ENCODE results near the gene C22orf15.

The C22orf15 gene

GRCh38 chr22:23742505-23743264 is 20.1 kb upstream of the C22orf15 start:
- DNase-seq (ENCODE audit: insufficient read length, low spot score) (no peak), FAIRE-seq (no peak)
- no peak for TF ChIP-seq POLR2A (IDR thresholded peaks at IDR 0.05; ENCODE audit: low read depth, low read length)

GRCh38 chr22:23743303-23743705 is 19.5 kb upstream of the C22orf15 start:
- TF ChIP-seq POLR2A (IDR thresholded peaks at IDR 0.05; ENCODE audit: low read depth, low read length), result no peak
- DNase-seq (ENCODE audit: insufficient read length, low spot score), result no peak
- FAIRE-seq, result no peak

- DNase-seq (ENCODE audit: insufficient read length, low spot score) (no peak), FAIRE-seq (no peak)
- no peak for TF ChIP-seq POLR2A (IDR thresholded peaks at IDR 0.05; ENCODE audit: low read depth, low read length)
Observed at GRCh38 chr22:23744001-23744400, 18.8 kb upstream of the C22orf15 start.

- TF ChIP-seq POLR2A (IDR thresholded peaks at IDR 0.05; ENCODE audit: low read depth, low read length), result no peak
- FAIRE-seq (no peak), DNase-seq (ENCODE audit: insufficient read length, low spot score) (no peak)
Observed at GRCh38 chr22:23744485-23744884, 18.3 kb upstream of the C22orf15 start.

GRCh38 chr22:23745791-23746190 is 17.0 kb upstream of the C22orf15 start:
- no peak for DNase-seq (ENCODE audit: insufficient read length, low spot score)
- TF ChIP-seq POLR2A (IDR thresholded peaks at IDR 0.05; ENCODE audit: low read depth, low read length), result no peak
- FAIRE-seq, result no peak

GRCh38 chr22:23749841-23750301 is 12.9 kb upstream of the C22orf15 start:
- no peak for TF ChIP-seq POLR2A (IDR thresholded peaks at IDR 0.05; ENCODE audit: low read depth, low read length)
- no peak for DNase-seq (ENCODE audit: insufficient read length, low spot score)
- no peak for FAIRE-seq

GRCh38 chr22:23750367-23750713 is 12.4 kb upstream of the C22orf15 start:
- no peak for TF ChIP-seq POLR2A (IDR thresholded peaks at IDR 0.05; ENCODE audit: low read depth, low read length)
- FAIRE-seq (no peak), DNase-seq (ENCODE audit: insufficient read length, low spot score) (no peak)

- DNase-seq (ENCODE audit: insufficient read length, low spot score) (peak; percentile 81), FAIRE-seq (no peak)
- TF ChIP-seq POLR2A (IDR thresholded peaks at IDR 0.05; ENCODE audit: low read depth, low read length), result peak; percentile 57
Observed at GRCh38 chr22:23750714-23751440, 11.9 kb upstream of the C22orf15 start, which contains the start of gene ZNF70. Gene ZNF70 (minus strand): TSS chr22:23751112. CDS start chr22:23745140, 5,972 bp downstream.

- DNase-seq (ENCODE audit: insufficient read length, low spot score), result no peak
- no peak for FAIRE-seq
- TF ChIP-seq POLR2A (IDR thresholded peaks at IDR 0.05; ENCODE audit: low read depth, low read length), result no peak
Observed at GRCh38 chr22:23751441-23751996, 11.3 kb upstream of the C22orf15 start.

GRCh38 chr22:23752090-23752691 is 10.6 kb upstream of the C22orf15 start:
- DNase-seq (ENCODE audit: insufficient read length, low spot score) (no peak), FAIRE-seq (no peak)
- no peak for TF ChIP-seq POLR2A (IDR thresholded peaks at IDR 0.05; ENCODE audit: low read depth, low read length)

- FAIRE-seq (no peak), DNase-seq (ENCODE audit: insufficient read length, low spot score) (no peak)
- no peak for TF ChIP-seq POLR2A (IDR thresholded peaks at IDR 0.05; ENCODE audit: low read depth, low read length)
Observed at GRCh38 chr22:23752750-23753149, 10.0 kb upstream of the C22orf15 start.

GRCh38 chr22:23753385-23753784 is 9.4 kb upstream of the C22orf15 start:
- TF ChIP-seq POLR2A (IDR thresholded peaks at IDR 0.05; ENCODE audit: low read depth, low read length), result no peak
- FAIRE-seq (no peak), DNase-seq (ENCODE audit: insufficient read length, low spot score) (no peak)

- TF ChIP-seq POLR2A (IDR thresholded peaks at IDR 0.05; ENCODE audit: low read depth, low read length), result no peak
- no peak for FAIRE-seq
- no peak for DNase-seq (ENCODE audit: insufficient read length, low spot score)
Observed at GRCh38 chr22:23754220-23754919, 8.4 kb upstream of the C22orf15 start, which contains the start of gene VPREB3. Gene VPREB3 (minus strand): TSS chr22:23754425. CDS start chr22:23754363, 62 bp downstream.

Data from H54 (cell line).